GM19351 (cell line): ENCODE measurements around the gene ACIN1.

ENCODE experiments used
- ATAC-seq: cut with Tn5 transposase; IDR thresholded peaks from one replicate; pipeline ENCODE4 v1.9.1; 2021; ENCODE audit warnings: mild to moderate bottlenecking, moderate library complexity; ENCODE audit not compliant: unreplicated experiment

ACIN1 gene

DNA sequence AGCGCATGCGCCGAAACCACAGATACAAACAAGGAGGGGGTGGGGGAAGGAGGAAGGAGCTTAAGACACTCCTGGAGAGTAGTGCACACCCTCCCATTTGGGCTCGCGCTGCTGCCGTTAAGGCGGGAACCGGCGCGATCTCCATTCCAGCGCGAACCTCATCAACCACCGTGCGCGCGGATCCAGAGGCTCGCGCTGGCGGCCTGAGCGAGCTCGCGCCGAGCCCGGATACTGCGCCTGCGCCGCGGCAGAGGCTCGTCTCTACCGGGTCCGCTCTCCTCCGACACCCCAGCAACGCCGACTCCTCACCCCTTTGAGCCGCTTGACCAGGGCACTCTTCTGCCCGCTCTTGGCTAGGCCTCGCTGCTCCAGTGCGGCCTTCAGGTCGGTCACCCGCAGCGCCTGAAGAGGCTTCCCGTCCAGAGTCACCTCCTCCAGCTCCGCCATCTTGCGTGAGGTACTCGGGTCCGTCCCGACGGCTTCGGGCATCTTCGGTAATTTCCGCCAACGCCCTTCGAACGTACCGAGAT lies at the start of gene ACIN1:
ACIN1 (minus strand) TSS at position 471 of the 530 bp plus-strand sequence; CDS start at position 447, 24 bp downstream.
- peak; percentile 36 for ATAC-seq

GRCh38 chr14:23143911-23144310 lies 49.0 kb upstream of the ACIN1 start:
- no peak for ATAC-seq

- no peak for ATAC-seq
Observed at GRCh38 chr14:23142826-23143225, 47.9 kb upstream of the ACIN1 start.

DNA sequence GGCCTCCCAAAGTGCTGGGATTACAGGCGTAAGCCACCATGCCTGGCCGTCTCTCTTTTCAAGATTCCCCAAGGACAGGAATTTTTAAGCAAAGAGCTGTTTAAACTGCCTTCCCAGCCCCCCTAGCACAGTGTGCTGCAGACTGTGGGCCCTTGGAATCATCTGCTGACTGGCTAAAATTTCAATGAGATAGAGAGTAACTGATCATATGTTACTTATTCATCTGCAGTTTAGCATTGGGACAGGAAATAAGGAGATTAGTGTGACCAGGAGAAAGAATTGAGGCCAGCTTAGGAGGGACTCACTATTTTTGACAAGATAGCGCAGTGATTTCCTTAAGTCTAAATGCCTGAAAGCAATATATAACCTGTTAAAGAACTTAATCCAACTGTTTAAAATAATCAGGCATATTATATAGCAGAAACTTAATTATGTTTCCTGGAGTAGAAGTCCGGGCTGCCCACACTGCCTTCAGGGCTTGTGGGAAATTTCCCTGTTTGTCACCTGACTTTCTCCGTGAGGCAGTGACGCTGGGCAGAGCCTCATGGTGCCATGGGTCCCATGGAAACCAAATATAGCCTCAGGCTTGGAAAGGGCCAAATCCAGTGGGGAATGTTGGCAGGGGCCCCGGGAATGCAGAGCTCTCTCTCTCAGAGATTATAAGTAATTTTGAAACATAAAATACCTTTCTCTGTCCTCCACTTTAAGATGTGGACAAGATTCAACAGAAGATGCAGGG lies 46.9 kb upstream of the ACIN1 start:
- ATAC-seq = no peak

DNA sequence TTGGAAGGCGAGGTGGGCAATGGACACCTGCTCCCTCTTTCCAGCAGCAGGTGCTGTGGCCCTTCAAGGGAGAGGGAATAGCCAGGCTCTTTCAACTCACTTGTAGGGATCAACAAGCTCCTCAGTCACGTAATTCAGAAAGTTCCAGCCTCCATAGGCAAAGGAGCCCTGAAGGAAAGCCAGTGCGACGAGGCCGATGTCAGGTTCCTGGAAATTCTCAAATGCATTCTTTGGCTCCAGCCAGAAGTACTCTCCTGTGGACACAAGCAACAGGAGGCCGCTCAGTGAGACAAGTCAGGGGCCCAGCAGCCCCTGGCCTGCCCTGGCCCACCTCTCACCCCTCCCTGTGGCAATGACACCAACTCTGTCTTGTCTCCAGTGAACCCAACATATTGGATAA lies 45.4 kb upstream of the ACIN1 start:
- ATAC-seq = no peak

GRCh38 chr14:23139874-23140273 lies 44.9 kb upstream of the ACIN1 start:
- no peak for ATAC-seq

GRCh38 chr14:23137813-23138535 lies 43.0 kb upstream of the ACIN1 start:
- ATAC-seq = no peak

DNA sequence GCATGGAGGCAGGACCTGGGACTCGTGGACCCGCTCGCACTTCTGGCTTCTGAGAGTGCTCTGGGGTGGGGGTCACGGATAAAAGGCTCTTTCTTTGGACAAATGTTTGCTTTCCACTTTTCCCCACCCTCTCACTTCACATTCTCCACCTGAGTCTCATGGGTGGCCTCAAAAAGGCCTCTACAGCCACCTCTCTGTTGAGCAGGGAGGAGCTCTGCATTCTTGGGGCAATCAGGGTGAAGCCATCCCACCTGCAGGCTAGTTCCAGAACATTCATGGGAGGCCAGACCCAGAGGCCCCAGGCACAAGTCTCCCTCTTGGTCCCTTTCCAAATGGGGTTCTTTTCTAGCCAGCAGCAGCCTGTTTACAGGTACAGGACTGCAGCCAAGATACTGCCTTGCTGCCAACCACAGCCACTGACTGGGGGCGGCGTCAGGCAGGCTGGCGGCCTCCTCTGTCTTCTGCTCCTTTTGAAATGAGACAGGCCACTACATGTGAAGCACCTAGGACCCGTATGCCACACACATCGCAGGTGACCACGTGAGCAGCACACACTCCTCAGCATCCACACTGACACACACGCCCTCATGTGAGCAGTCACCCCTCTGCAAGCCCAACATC lies 42.4 kb upstream of the ACIN1 start:
- ATAC-seq = no peak

DNA sequence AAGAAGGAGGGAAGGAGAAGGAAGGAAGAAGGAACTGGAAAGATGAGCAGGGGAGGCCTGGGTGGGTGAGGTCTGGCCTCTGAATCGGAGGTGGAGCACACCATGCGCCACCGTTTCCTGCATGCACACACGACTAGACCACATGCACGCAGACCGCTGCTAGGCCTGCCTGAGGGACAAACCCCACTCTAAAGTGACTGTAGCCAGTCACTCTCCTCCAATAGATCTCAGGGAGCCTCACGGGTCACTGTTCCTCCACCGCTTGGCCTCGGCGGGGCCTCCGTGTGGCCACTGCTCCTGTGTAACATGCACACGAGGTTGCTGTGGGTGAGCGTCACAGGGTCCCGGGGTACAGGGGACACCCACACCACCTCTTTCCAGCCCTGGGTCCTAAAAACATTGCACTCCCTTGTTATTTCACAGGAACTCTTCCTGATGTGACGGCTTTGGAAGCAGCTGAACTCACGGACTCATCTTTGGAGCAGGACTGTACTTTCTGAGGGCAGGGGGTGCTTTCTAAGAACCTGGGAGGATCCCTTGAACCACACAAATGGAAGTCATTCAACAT lies 41.7 kb upstream of the ACIN1 start:
- ATAC-seq = no peak

DNA sequence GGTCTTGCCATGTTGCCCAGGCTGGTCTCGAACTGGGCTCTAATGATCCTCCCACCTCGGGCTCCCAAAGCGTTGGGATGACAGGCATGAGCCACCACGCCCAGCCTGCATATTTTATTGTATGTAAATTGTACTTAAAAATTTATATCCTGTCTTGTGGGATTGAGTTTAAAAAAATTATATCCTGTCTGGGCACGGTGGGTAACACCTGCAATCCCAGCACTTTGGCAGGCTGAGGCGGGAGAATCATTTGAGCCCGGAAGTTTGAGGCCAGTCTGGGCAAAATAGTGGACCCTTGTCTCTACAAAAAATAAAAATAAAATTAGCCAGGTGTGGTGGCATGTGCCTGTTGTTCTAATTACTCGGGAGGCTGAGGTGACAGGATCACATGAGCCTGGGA lies 38.0 kb upstream of the ACIN1 start:
- ATAC-seq = no peak

DNA sequence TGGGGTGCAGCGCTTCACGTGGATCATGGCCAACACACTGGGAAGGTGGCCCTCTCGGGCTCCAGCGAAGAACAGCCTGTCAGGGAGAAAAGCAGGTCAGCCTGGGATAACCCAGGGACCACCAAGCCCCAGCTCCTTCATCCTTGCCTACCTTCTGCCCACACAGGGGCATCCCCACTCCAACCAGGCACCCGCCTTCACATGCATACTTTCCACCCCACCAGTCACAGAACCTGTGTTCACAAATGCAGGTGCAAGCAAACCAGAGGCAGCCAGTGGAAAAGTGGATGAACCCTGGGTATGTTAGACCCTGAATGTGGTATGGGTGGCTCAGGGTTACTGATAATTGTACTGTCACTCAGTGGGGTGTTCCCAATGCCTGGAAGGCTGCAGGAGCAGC lies 36.5 kb upstream of the ACIN1 start:
- no peak for ATAC-seq

DNA sequence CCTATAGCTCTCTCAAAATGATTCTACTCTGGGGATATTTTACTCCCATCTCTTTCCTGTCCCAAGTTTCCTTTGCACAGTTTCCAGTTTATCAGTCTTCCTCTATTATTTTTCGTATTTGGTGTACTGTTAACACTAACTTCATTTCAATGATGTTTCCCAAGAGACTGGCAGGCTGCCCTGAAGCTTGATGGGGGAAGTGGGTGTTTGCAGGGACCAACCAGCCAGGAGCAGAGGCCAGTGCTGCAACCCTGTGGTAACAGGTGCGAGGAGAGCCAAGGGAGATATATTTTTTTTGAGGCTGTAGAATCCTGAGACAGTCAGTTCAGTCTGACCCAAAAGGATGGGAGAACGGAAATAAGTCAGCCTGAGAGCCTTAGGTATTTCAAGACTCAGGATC lies 35.9 kb upstream of the ACIN1 start:
- no peak for ATAC-seq

DNA sequence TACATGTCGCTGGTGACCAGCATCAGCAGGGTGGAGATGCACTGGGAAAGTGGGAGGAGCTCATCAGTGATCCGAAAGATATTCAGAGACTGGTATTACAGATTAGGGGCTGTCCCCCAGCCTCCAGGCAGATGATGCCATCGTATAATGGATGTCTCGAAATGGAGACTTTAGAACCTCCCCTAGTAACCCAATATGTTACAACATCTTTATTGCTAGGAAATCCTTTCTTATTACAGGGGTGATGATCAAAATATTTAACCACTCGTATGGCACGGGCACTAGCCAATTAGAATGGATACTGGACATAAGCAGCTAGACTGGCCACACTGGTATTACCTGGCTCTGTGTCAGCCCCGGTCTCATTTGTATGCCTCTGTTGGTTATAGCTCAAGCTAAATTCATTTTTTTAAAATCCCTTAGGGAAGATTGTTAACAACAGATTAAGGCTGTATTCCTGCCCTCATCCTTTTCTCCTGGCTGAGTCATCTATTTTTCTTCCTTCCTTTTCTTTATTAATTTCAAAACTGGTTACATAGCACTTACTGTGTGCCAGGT lies 34.9 kb upstream of the ACIN1 start:
- no peak for ATAC-seq

GRCh38 chr14:23128969-23129758 lies 34.2 kb upstream of the ACIN1 start:
- ATAC-seq = no peak

GRCh38 chr14:23127861-23128260 lies 32.9 kb upstream of the ACIN1 start:
- ATAC-seq = no peak

GRCh38 chr14:23126548-23127278 lies 31.8 kb upstream of the ACIN1 start:
- no peak for ATAC-seq

- no peak for ATAC-seq
Observed at GRCh38 chr14:23125933-23126524, 31.1 kb upstream of the ACIN1 start.

- no peak for ATAC-seq
Observed at GRCh38 chr14:23125011-23125410, 30.1 kb upstream of the ACIN1 start.

GRCh38 chr14:23124337-23124954 lies 29.5 kb upstream of the ACIN1 start:
- ATAC-seq = no peak
